C4-2B (cell line): Measurements from ENCODE around the gene DIPK1C.

Source experiments
- H3K27ac ChIP-seq: fragments of 450-650 bp; 2 replicates; pipeline ENCODE4 v1.5.1; 2017
- CTCF ChIP-seq: fragments of 450-650 bp; conservative IDR thresholded peaks from 2 replicates; pipeline ENCODE4 v1.5.1; 2017; ENCODE audit warnings: mild to moderate bottlenecking
- ZFX ChIP-seq: fragments of 450-650 bp; IDR thresholded peaks from 2 replicates; pipeline ENCODE4 v1.6.1; 2017

The DIPK1C gene

DNA sequence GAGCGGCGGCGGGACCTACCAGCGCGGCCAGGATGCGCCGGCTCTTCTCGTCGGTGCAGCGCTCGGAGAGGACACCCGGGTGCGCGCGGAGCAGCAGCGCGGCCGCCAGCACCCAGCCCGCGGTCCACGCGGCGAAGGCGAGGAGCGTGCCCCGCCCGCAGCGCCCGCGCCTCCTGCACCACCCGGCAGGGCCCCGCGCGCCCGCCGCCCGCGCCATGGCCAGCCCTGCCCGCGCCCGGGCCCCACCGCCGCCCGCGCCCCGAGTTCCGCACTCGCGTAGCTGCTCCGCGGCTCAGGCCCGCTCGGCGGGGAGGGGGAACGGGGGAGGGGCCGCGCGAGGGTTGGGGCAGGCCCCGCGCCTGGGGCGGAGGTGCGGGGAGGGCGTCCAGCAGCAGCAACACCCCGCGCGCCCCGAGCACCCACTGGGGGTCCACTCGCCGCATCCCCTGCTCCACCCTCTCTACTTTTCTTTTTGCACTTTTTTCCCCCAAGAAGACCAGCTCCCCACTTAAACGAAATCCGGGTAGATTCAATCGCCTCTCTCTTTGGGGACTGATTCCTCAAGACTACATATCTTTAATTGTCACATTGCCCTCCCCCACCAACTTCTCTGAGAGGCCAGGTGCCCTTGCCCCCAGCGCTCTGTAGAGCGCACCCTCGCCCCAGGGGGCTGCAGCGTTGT lies at the start of gene DIPK1C:
TSS of gene DIPK1C (minus strand) at position 266 of the 682 bp plus-strand sequence. CDS start at position 217, 49 bp downstream.
- no peak within 1 kb of the TSS for H3K27ac ChIP-seq
- TF ChIP-seq CTCF (no peak), ZFX (no peak)

GRCh38 chr18:74506448-74507084 lies 49.5 kb upstream of the DIPK1C start:
- no peak for TF ChIP-seq ZFX
- no peak for TF ChIP-seq CTCF
- H3K27ac ChIP-seq, result no peak overlapping the region

- no peak overlapping the region for H3K27ac ChIP-seq
- TF ChIP-seq ZFX (no peak), CTCF (no peak)
These were observed 48.7 kb upstream of the DIPK1C start for GRCh38 chr18:74505776-74506175.

GRCh38 chr18:74503137-74503536 lies 46.0 kb upstream of the DIPK1C start:
- TF ChIP-seq CTCF, result no peak
- no peak for TF ChIP-seq ZFX
- no peak overlapping the region for H3K27ac ChIP-seq

DNA sequence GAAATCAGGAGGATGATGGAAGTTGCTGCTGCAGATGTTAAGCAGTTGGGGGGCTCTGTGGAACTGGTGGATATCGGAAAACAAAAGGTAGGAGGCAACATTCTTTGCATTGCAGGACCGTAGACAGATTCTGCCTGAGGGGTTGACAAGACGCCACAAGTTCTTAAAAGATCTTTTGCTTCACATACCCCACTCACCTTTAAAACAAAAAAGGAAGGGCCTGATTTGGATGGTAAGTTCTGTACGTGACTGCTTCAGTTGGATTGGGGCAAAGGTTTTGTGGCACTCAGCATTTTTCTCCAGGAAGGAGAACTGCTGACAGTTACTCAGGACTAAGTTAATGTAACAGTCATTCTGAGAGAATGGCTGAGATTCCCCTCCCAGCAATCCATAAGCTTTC lies 44.3 kb upstream of the DIPK1C start:
- TF ChIP-seq ZFX (no peak), CTCF (no peak)
- H3K27ac ChIP-seq, result peak overlapping the region; percentile 89

- peak overlapping the region; percentile 89 for H3K27ac ChIP-seq
- TF ChIP-seq ZFX, result peak; percentile 54; the same call in 1 of the 2 replicates
These were observed 43.7 kb upstream of the DIPK1C start for GRCh38 chr18:74500774-74501173.

DNA sequence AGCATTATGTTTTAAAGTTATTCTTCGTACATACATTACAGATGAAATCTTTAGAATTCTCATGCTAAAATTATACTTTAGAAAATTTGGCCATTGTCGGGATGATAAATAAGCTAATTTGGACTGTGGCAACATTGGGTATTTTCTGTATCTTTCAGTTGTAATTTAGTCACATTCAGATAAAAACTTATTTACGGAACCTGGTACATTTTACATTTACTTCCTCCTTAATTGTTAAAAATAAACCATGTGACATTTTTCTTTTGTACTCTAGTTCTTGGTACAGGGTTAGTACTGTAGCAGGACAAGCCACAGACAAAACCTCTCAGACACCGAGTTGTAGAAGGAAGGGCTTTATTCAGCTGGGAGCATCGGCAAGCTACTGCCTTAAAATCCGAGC lies 43.3 kb upstream of the DIPK1C start:
- TF ChIP-seq ZFX (no peak), CTCF (no peak)

GRCh38 chr18:74499633-74500032 lies 42.5 kb upstream of the DIPK1C start:
- no peak for TF ChIP-seq ZFX
- no peak for TF ChIP-seq CTCF
- H3K27ac ChIP-seq, result peak overlapping the region; percentile 86

More for the DNA sequence above, 43.3 kb upstream of the DIPK1C start:
- H3K27ac ChIP-seq, result peak overlapping the region; percentile 89
